DND-41 (cell line): ENCODE results near the gene EIF6.

Experiments
- CTCF ChIP-seq: IDR thresholded peaks from 2 replicates; pipeline ENCODE4 v1.5.1; 2012; ENCODE audit warnings: borderline replicate concordance, low read length, moderate library complexity, mild to moderate bottlenecking; ENCODE audit not compliant: poor library complexity, severe bottlenecking; ENCODE audit errors: extremely low read depth
- EZH2 ChIP-seq: IDR thresholded peaks from 3 replicates; pipeline ENCODE4 v1.6.1; 2012; ENCODE audit warnings: borderline replicate concordance, low read depth, mild to moderate bottlenecking, moderate library complexity, low read length, inconsistent platforms; ENCODE audit not compliant: severe bottlenecking

GRCh38 chr20:35319192-35319870 lies 34.8 kb upstream of the EIF6 start:
- TF ChIP-seq CTCF (no peak), EZH2 (no peak)
